Stimulated activated naive CD8-positive, alpha-beta T cell treated with anti-CD3 and anti-CD28 coated beads, Interleukin-15, amount 100 ng/mL, for 72 hours (primary cell): ENCODE data around the gene DENND2D.

Source experiments
- ATAC-seq: fragments of 150-1000 bp; cut with Tn5 transposase; 2 replicates; pipeline ENCODE4 v1.10.0; 2021; ENCODE audit warnings: mild to moderate bottlenecking, moderate library complexity
- DNase-seq, 2 donors: peaks; one replicate each; pipeline ENCODE4 v3.0.0; 2021 to 2022
- H3K27ac Mint-ChIP-seq, 2 donors: one replicate each; pipeline ENCODE4 v1.8.0; 2022; ENCODE audit warnings: mild to moderate bottlenecking in 2 of 2, mixed read lengths in 2 of 2, moderate library complexity in 2 of 2
- H3K27me3 Mint-ChIP-seq: one replicate; pipeline ENCODE4 v1.8.0; 2022; ENCODE audit warnings: mixed read lengths
- H3K4me1 Mint-ChIP-seq: one replicate; pipeline ENCODE4 v1.8.0; 2022; ENCODE audit warnings: mild to moderate bottlenecking, mixed read lengths
- H3K4me3 Mint-ChIP-seq, 2 donors: one replicate each; pipeline ENCODE4 v1.8.0; 2022; ENCODE audit warnings: mild to moderate bottlenecking in 2 of 2, mixed read lengths in 2 of 2, moderate library complexity in 1 of 2
- H3K9me3 Mint-ChIP-seq, 2 donors: one replicate each; pipeline ENCODE4 v1.8.0; 2022; ENCODE audit warnings: mixed read lengths in 2 of 2

The DENND2D gene

GRCh38 chr1:111199881-111200801, at the start of gene DENND2D:
Gene DENND2D (minus strand): TSS chr1:111200646. CDS start chr1:111200459, 187 bp downstream.
- H3K27me3 Mint-ChIP-seq = no peaks in the 10 kb centered on the region
- DNase-seq (peak; percentile 61 to 78), ATAC-seq (peak; percentile 56)
- H3K27ac Mint-ChIP-seq = peak within 1 kb of the TSS; percentile 87 to 98
- H3K4me1 Mint-ChIP-seq = peaks cover 64% of the 10 kb centered on the region
- no peaks in the 10 kb centered on the region for H3K9me3 Mint-ChIP-seq
- H3K4me3 Mint-ChIP-seq = peak within 1 kb of the TSS; percentile 87 to 98

DNA sequence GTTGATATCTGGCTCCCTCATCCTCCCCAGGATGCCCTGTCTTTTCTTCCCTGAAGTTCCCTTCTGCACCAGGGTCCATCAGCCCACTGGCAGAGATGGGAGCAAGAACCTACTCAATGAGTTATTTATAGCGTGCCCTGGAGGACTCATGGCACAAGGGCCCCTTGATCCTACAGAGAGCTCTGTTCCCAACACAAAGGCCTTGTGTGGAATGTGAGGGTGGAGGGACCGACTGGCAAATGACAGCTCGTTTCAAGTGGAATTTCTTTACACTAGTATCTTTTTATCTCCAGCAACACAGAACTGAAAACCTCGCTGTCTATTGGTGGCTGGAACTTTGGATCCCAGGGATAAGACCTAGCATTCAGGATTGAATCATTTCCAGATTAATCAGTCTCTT, 49.5 kb upstream of the DENND2D start:
- Mint-ChIP-seq H3K4me1 (peaks cover 30% of the 10 kb centered on the region), H3K4me3 (no peak overlapping the region), H3K27ac (no peak overlapping the region), H3K27me3 (no peaks in the 10 kb centered on the region), H3K9me3 (no peaks in the 10 kb centered on the region)
- ATAC-seq (no peak), DNase-seq (no peak)

DNA sequence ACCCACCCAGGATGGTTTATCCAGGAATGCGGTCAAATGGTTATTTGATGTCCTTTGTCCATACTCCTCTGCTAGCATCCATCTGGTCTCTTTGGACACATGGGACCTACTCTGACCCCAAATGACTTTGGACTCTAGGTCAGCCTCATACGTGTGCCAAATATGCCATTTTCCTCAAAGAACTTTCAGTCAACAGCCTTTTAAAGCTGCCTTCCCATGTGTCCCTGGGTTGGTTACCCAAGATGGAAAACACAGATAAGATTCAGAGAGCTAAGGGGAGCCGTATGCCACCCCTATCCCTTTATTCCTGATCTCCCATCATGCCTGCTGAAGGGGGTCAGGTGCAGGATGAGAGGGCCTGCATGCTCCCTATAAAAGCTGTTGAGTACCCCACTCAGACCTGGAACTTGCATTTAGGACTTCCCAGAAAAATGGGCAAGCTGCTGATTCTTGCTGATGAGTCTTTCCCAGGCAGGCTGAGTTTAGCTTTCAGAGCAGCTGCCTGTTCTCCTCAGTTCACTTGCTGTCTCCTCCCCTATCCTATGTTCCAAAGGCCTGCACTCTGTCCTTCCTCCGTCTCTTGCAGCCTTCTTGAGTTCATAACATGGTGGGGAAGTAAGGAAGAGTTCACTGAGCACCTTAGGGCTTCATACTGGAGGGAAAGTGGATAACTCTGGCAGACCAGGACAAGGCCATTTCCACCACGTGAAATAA, 46.8 kb upstream of the DENND2D start:
- H3K9me3 Mint-ChIP-seq = no peaks in the 10 kb centered on the region
- ATAC-seq (no peak), DNase-seq (no peak)
- no peak overlapping the region for H3K4me3 Mint-ChIP-seq
- H3K4me1 Mint-ChIP-seq = peaks cover 15% of the 10 kb centered on the region
- peak overlapping the region in 1 of 2 donors; percentile 55 for H3K27ac Mint-ChIP-seq
- H3K27me3 Mint-ChIP-seq = no peaks in the 10 kb centered on the region

- no peak overlapping the region for H3K27ac Mint-ChIP-seq
- DNase-seq (no peak), ATAC-seq (no peak)
- H3K9me3 Mint-ChIP-seq = no peaks in the 10 kb centered on the region
- no peak overlapping the region for H3K4me3 Mint-ChIP-seq
- no peaks in the 10 kb centered on the region for H3K27me3 Mint-ChIP-seq
- no peaks in the 10 kb centered on the region for H3K4me1 Mint-ChIP-seq
Observed at GRCh38 chr1:111242805-111243523, 42.5 kb upstream of the DENND2D start.

GRCh38 chr1:111241797-111242196, 41.4 kb upstream of the DENND2D start:
- Mint-ChIP-seq H3K4me1 (no peaks in the 10 kb centered on the region), H3K4me3 (no peak overlapping the region), H3K9me3 (no peaks in the 10 kb centered on the region), H3K27ac (no peak overlapping the region), H3K27me3 (no peaks in the 10 kb centered on the region)
- no peak for DNase-seq
- ATAC-seq = no peak

DNA sequence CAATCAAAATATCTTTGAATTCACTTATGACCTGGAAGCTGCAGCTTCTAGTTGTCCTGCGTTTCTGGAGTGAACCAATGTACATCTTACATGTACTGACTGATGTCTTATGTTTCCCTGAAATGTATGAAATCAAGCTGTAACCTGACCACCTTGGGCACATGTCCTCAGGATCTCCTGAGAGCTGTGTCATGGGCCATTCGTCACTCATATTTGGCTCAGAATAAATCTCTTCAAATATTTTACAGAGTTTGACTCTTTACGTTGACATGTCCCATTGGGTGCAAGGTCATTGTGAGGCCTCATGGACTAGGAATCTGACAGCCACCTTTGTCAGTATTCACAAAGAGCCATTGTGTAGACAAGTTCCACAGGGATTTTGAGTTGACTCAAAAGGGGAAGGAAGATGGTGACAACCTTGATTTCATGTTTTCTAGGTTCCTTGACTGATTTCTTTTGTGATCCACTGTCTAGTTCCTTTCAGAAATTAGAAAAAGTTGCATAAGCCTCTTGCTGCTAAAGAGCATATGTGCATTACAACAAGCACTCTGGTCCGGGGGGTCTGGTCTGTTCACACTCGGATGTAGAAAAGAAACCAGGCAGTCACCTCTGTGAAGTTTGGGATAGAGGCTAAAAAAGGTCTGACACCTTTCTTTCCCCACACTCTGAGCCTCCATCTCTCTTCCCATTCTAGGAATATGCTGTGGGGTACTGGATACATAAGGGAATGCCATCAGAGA, 37.8 kb upstream of the DENND2D start:
- DNase-seq = no peak
- no peak for ATAC-seq
- Mint-ChIP-seq H3K27me3 (no peaks in the 10 kb centered on the region), H3K4me3 (no peak overlapping the region), H3K27ac (no peak overlapping the region), H3K9me3 (no peaks in the 10 kb centered on the region), H3K4me1 (no peaks in the 10 kb centered on the region)

- Mint-ChIP-seq H3K27me3 (no peaks in the 10 kb centered on the region), H3K27ac (no peak overlapping the region), H3K9me3 (no peaks in the 10 kb centered on the region), H3K4me3 (no peak overlapping the region), H3K4me1 (peaks cover 12% of the 10 kb centered on the region)
- ATAC-seq = no peak
- no peak for DNase-seq
Observed at GRCh38 chr1:111236806-111237205, 36.4 kb upstream of the DENND2D start.

GRCh38 chr1:111236379-111236778, 35.9 kb upstream of the DENND2D start:
- no peak overlapping the region for H3K4me3 Mint-ChIP-seq
- DNase-seq (no peak), ATAC-seq (no peak)
- no peaks in the 10 kb centered on the region for H3K27me3 Mint-ChIP-seq
- H3K4me1 Mint-ChIP-seq = peaks cover 16% of the 10 kb centered on the region
- H3K9me3 Mint-ChIP-seq = no peaks in the 10 kb centered on the region
- H3K27ac Mint-ChIP-seq = no peak overlapping the region

DNA sequence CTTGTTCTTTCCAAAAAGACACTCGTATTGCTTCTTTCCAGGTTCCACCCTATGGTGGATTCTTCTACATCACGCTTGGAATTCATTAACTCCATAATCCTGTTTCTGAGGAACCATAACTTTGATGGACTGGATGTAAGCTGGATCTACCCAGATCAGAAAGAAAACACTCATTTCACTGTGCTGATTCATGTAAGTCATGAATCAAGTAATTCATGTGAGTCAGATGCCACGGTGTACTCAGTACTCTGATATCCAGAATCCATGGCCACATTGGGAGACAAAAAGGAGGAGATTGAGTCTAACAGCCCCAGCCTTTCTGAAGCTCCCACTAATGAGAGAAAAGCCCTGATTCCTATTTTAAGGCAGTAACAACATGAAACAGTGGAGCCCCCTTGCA, 34.4 kb upstream of the DENND2D start:
- Mint-ChIP-seq H3K4me3 (no peak overlapping the region), H3K9me3 (no peaks in the 10 kb centered on the region), H3K27me3 (no peaks in the 10 kb centered on the region), H3K27ac (no peak overlapping the region), H3K4me1 (peaks cover 31% of the 10 kb centered on the region)
- DNase-seq (no peak), ATAC-seq (no peak)

- Mint-ChIP-seq H3K4me1 (peaks cover 34% of the 10 kb centered on the region), H3K27ac (no peak overlapping the region), H3K4me3 (no peak overlapping the region), H3K9me3 (no peaks in the 10 kb centered on the region), H3K27me3 (no peaks in the 10 kb centered on the region)
- DNase-seq (no peak), ATAC-seq (no peak)
Observed at GRCh38 chr1:111234258-111234657, 33.8 kb upstream of the DENND2D start.

DNA sequence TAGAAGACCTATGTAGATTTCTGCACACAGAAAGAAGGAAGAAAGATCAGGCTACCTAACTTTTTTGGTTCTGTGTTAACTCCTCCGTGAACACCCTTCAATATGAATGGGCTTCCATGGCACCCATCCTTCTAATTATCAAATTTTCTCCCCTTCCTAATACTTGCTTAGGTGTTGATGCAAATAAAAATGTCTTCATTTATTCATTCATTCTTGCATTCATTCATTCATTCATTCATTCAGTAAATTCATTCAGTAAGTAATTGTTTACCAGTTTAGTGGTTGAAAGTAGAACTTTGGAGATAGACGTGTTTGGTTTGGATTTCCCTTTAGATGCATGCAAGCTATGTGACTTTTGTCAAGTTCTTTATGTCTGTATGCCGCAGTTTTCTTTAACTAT, 31.7 kb upstream of the DENND2D start:
- Mint-ChIP-seq H3K9me3 (no peaks in the 10 kb centered on the region), H3K27me3 (no peaks in the 10 kb centered on the region), H3K27ac (no peak overlapping the region), H3K4me3 (peak overlapping the region in 1 of 2 donors; percentile 30), H3K4me1 (peaks cover 50% of the 10 kb centered on the region)
- ATAC-seq (no peak), DNase-seq (no peak)

DNA sequence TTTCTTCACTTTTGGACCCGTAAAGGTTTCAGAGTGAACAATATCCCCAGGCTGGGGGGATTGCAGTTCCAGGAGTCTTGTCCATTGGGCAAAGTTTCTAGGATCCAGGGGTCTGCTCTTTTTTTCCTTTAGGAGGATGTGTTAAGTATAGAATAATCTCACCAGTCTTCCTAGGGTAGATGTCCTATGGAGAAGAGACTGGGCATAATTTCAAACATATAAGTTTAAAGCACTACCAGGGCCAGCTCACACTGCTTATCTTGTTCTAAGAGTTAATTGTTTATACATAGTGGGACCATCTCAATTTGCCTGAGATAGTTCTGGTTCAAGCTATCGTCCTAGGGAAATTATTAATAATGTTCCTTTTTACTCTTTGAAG, 28.3 kb upstream of the DENND2D start:
- DNase-seq (no peak), ATAC-seq (no peak)
- peak overlapping the region in 1 of 2 donors; percentile 28 for H3K4me3 Mint-ChIP-seq
- peaks cover 84% of the 10 kb centered on the region for H3K4me1 Mint-ChIP-seq
- H3K9me3 Mint-ChIP-seq = no peaks in the 10 kb centered on the region
- H3K27ac Mint-ChIP-seq = peak overlapping the region in 1 of 2 donors; percentile 45
- no peaks in the 10 kb centered on the region for H3K27me3 Mint-ChIP-seq

DNA sequence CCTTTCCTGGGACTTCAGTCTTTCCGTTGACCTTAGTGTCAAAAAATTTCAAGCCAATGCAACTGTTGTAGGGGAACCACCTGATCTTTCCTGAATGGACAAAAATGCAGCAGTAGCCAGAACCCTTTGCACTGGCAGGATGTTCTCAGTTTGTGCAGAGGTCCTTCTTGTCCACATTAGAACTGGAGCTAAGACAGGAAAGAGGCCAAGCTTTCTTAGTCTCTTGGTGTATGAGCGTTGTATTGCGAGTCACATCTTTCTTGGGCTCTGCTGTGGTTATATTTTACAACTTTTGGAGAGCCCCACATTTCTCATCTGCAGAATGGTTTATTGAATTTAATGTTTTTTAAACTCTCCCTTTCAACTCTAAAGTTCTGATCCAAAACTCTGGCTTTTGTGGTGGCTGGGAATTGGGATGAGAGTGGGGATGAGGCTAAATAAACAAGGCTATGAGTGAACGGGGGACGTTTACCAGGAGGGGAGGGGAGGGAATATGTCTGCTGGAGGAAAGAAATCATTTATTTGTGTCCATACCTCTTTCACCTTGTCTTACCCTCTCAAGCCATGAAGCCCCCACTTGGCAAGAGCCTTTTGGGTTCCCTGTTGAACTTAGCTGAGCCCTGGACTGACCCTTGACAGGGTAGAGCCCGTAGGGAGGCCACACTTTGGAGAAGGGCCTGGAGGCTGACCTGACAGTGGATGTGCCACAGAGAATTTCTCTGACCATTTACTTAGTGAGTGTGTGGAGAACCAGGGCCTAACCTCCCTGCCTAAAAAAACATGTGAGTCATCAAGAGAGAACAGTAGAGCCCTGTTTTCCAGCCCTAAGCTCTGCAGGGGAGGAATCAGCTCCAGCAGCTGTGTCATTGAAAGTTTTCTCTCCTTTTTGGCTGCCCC, 27.7 kb upstream of the DENND2D start:
- ATAC-seq = peak; percentile 75
- Mint-ChIP-seq H3K9me3 (no peaks in the 10 kb centered on the region), H3K4me1 (peaks cover 91% of the 10 kb centered on the region), H3K4me3 (peak overlapping the region; percentile 46 to 65), H3K27me3 (no peaks in the 10 kb centered on the region), H3K27ac (peak overlapping the region; percentile 45 to 84)
- DNase-seq = no peak

DNA sequence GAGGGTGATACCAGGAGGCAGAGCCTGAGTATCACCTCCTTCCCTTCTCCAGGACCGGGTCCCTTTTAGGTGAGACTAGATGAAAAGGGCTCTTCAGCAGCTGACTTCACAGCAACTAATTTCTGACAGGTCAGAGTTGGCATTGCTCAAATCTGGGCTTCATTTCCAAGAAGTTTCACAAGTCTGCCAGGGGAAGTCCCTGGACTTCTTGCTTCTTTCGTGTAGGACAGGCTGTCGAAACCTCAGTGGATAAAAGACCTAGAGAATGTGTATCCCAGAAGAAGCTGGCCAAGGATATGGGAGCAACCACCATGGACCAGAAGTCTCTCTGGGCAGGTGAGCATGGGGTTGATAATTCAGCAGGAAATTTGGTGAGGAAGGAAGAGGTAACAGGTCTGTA, 27.0 kb upstream of the DENND2D start, which contains the start of gene CHI3L2:
TSS of gene CHI3L2 (plus strand) at position 280 of the 400 bp plus-strand sequence. CDS start at position 297, 17 bp downstream.
- Mint-ChIP-seq H3K27me3 (no peaks in the 10 kb centered on the region), H3K4me1 (peaks cover 91% of the 10 kb centered on the region), H3K9me3 (no peaks in the 10 kb centered on the region), H3K4me3 (peak within 1 kb of the TSS; percentile 46 to 65), H3K27ac (peak within 1 kb of the TSS; percentile 45 to 84)
- no peak for ATAC-seq
- DNase-seq = no peak
